ENCODE results near the gene SHC3. TPM values are rescaled to one million over a fixed set of nuclear protein-coding genes. Genes with fewer than 3 reads are reported as not detected.

The SHC3 gene
- total and polyA plus RNA-seq, 2 donors (not counting 1 experiment from before 2014, with no cell fraction given): 1.7 to 16.2 TPM

- Histone ChIP-seq H3K9ac (ENCODE audit: insufficient read depth, low read length) (no peak overlapping the region), H3K4me2 (ENCODE audit: extremely low read depth, insufficient read depth, low read length) (no peak overlapping the region), H3K4me3 (replicated peaks in 1 of 4; ENCODE audit: control extremely low read depth in 1 of 4, insufficient read depth in 1 of 4, low read depth in 3 of 4, low read length in 4 of 4) (no peak overlapping the region), H3K79me2 (ENCODE audit: control insufficient read depth, insufficient read depth, low read length) (no peaks in the 10 kb centered on the region), H2AFZ (ENCODE audit: low read length) (no peak overlapping the region), H3K4me1 (ENCODE audit: control insufficient read depth, extremely low read depth, insufficient read depth, low read length) (no peaks in the 10 kb centered on the region), H3K36me3 (ENCODE audit: control insufficient read depth, insufficient read depth, low read length) (no peaks in the 10 kb centered on the region), H3K27ac (ENCODE audit: insufficient read depth, low read length) (no peak overlapping the region), H3K9me3 (ENCODE audit: control insufficient read depth, insufficient read depth, low read depth, low read length) (no peaks in the 10 kb centered on the region), H3K27me3 (ENCODE audit: control insufficient read depth, insufficient read depth, low read length) (peaks cover 2% of the 10 kb centered on the region), H4K20me1 (ENCODE audit: control insufficient read depth, extremely low read depth, insufficient read depth, low read length) (no peaks in the 10 kb centered on the region)
- DNase-seq (ENCODE audit: low read depth in 2 of 2): no peak
- no peak for TF ChIP-seq EZH2 (IDR thresholded peaks at IDR 0.05; ENCODE audit: low read length, missing control alignments)
- no peak for TF ChIP-seq CTCF (conservative IDR thresholded peaks at IDR 0.05 in 1 of 2, IDR thresholded peaks at IDR 0.05 in 1 of 2; ENCODE audit: low read depth in 1 of 2, low read length in 2 of 2)
Measured at GRCh38 chr9:89223396-89223977, 44.9 kb upstream of the SHC3 start.

GRCh38 chr9:89219637-89220036 is 41.0 kb upstream of the SHC3 start:
- H3K9me3 ChIP-seq (ENCODE audit: control insufficient read depth, insufficient read depth, low read depth, low read length): no peaks in the 10 kb centered on the region
- H3K27ac ChIP-seq (ENCODE audit: insufficient read depth, low read length): no peak overlapping the region
- H3K79me2 ChIP-seq (ENCODE audit: control insufficient read depth, insufficient read depth, low read length): no peaks in the 10 kb centered on the region
- H3K4me3 ChIP-seq (replicated peaks in 1 of 4; ENCODE audit: control extremely low read depth in 1 of 4, insufficient read depth in 1 of 4, low read depth in 3 of 4, low read length in 4 of 4): no peak overlapping the region
- no peak overlapping the region for H2AFZ ChIP-seq (ENCODE audit: low read length)
- H4K20me1 ChIP-seq (ENCODE audit: control insufficient read depth, extremely low read depth, insufficient read depth, low read length): no peaks in the 10 kb centered on the region
- H3K4me2 ChIP-seq (ENCODE audit: extremely low read depth, insufficient read depth, low read length): no peak overlapping the region
- no peak overlapping the region for H3K9ac ChIP-seq (ENCODE audit: insufficient read depth, low read length)
- no peaks in the 10 kb centered on the region for H3K27me3 ChIP-seq (ENCODE audit: control insufficient read depth, insufficient read depth, low read length)
- H3K4me1 ChIP-seq (ENCODE audit: control insufficient read depth, extremely low read depth, insufficient read depth, low read length): no peaks in the 10 kb centered on the region
- H3K36me3 ChIP-seq (ENCODE audit: control insufficient read depth, insufficient read depth, low read length): no peaks in the 10 kb centered on the region
- TF ChIP-seq CTCF (conservative IDR thresholded peaks at IDR 0.05 in 1 of 2, IDR thresholded peaks at IDR 0.05 in 1 of 2; ENCODE audit: low read depth in 1 of 2, low read length in 2 of 2) (no peak), EZH2 (IDR thresholded peaks at IDR 0.05; ENCODE audit: low read length, missing control alignments) (no peak)
- DNase-seq (ENCODE audit: low read depth in 2 of 2): no peak

GRCh38 chr9:89218040-89218928 is 39.7 kb upstream of the SHC3 start:
- no peak for TF ChIP-seq CTCF (conservative IDR thresholded peaks at IDR 0.05 in 1 of 2, IDR thresholded peaks at IDR 0.05 in 1 of 2; ENCODE audit: low read depth in 1 of 2, low read length in 2 of 2)
- TF ChIP-seq EZH2 (IDR thresholded peaks at IDR 0.05; ENCODE audit: low read length, missing control alignments): no peak
- Histone ChIP-seq H2AFZ (ENCODE audit: low read length) (no peak overlapping the region), H4K20me1 (ENCODE audit: control insufficient read depth, extremely low read depth, insufficient read depth, low read length) (no peaks in the 10 kb centered on the region), H3K79me2 (ENCODE audit: control insufficient read depth, insufficient read depth, low read length) (no peaks in the 10 kb centered on the region), H3K4me1 (ENCODE audit: control insufficient read depth, extremely low read depth, insufficient read depth, low read length) (no peaks in the 10 kb centered on the region), H3K4me2 (ENCODE audit: extremely low read depth, insufficient read depth, low read length) (no peak overlapping the region), H3K36me3 (ENCODE audit: control insufficient read depth, insufficient read depth, low read length) (no peaks in the 10 kb centered on the region), H3K4me3 (replicated peaks in 1 of 4; ENCODE audit: control extremely low read depth in 1 of 4, insufficient read depth in 1 of 4, low read depth in 3 of 4, low read length in 4 of 4) (no peak overlapping the region), H3K27me3 (ENCODE audit: control insufficient read depth, insufficient read depth, low read length) (no peaks in the 10 kb centered on the region), H3K9ac (ENCODE audit: insufficient read depth, low read length) (no peak overlapping the region), H3K27ac (ENCODE audit: insufficient read depth, low read length) (no peak overlapping the region), H3K9me3 (ENCODE audit: control insufficient read depth, insufficient read depth, low read depth, low read length) (no peaks in the 10 kb centered on the region)
- DNase-seq (ENCODE audit: low read depth in 2 of 2): peak; percentile 28 to 29
